HUES6 (cell line): ENCODE data around the gene ADAMTS3.
"Not testable (repeated sequence)": the region's sequence is repeated elsewhere in the genome, so short reads cannot be mapped to it uniquely, and the experiment has no call there.

ENCODE experiments used
- H3K27ac ChIP-seq: 2 replicates; pipeline ENCODE4 v1.7.0; 2013; ENCODE audit warnings: low read depth, mild to moderate bottlenecking, low read length, inconsistent platforms
- H3K27me3 ChIP-seq: 2 replicates; pipeline ENCODE4 v1.6.1; 2013; ENCODE audit warnings: low read length; ENCODE audit not compliant: control insufficient read depth, insufficient read depth
- H3K36me3 ChIP-seq: 2 replicates; pipeline ENCODE4 v1.6.1; 2013; ENCODE audit warnings: low read length; ENCODE audit not compliant: control insufficient read depth, insufficient read depth
- H3K4me1 ChIP-seq: 2 replicates; pipeline ENCODE4 v1.6.1; 2013; ENCODE audit warnings: low read length; ENCODE audit not compliant: control insufficient read depth, insufficient read depth
- H3K4me3 ChIP-seq: 2 replicates; pipeline ENCODE4 v1.5.1; 2013; ENCODE audit warnings: low read depth, low read length
- H3K9ac ChIP-seq: one replicate; pipeline ENCODE4 v1.6.1; 2013; ENCODE audit warnings: mild to moderate bottlenecking, low read length
- H3K9me3 ChIP-seq: 2 replicates; pipeline ENCODE4 v1.6.1; 2013; ENCODE audit warnings: low read depth, low read length; ENCODE audit not compliant: control insufficient read depth, insufficient read depth

The ADAMTS3 gene

GRCh38 chr4:72442147-72442546 is 126.9 kb downstream of the ADAMTS3 start:
- Histone ChIP-seq H3K9ac (no peak overlapping the region), H3K27me3 (no peaks in the 10 kb centered on the region), H3K4me3 (no peak overlapping the region), H3K27ac (no peak overlapping the region), H3K9me3 (no peaks in the 10 kb centered on the region), H3K36me3 (no peaks in the 10 kb centered on the region), H3K4me1 (no peaks in the 10 kb centered on the region)

- Histone ChIP-seq H3K4me3 (no peak overlapping the region), H3K9ac (no peak overlapping the region), H3K4me1 (no peaks in the 10 kb centered on the region), H3K27me3 (no peaks in the 10 kb centered on the region), H3K27ac (no peak overlapping the region), H3K9me3 (no peaks in the 10 kb centered on the region), H3K36me3 (no peaks in the 10 kb centered on the region)
Observed at GRCh38 chr4:72440386-72440785, 128.6 kb downstream of the ADAMTS3 start.

GRCh38 chr4:72432975-72433374 is 136.0 kb downstream of the ADAMTS3 start:
- Histone ChIP-seq H3K27ac (no peak overlapping the region), H3K9me3 (no peaks in the 10 kb centered on the region), H3K27me3 (no peaks in the 10 kb centered on the region), H3K4me1 (no peaks in the 10 kb centered on the region), H3K9ac (no peak overlapping the region), H3K36me3 (no peaks in the 10 kb centered on the region), H3K4me3 (no peak overlapping the region)

- Histone ChIP-seq H3K27ac (no peak overlapping the region), H3K9ac (no peak overlapping the region), H3K27me3 (no peaks in the 10 kb centered on the region), H3K4me1 (no peaks in the 10 kb centered on the region), H3K9me3 (no peaks in the 10 kb centered on the region), H3K36me3 (no peaks in the 10 kb centered on the region), H3K4me3 (no peak overlapping the region)
Observed at GRCh38 chr4:72432282-72432681, 136.7 kb downstream of the ADAMTS3 start.

- H3K9ac ChIP-seq, result no peak overlapping the region
- H3K36me3 ChIP-seq, result no peaks in the 10 kb centered on the region
- no peak overlapping the region for H3K4me3 ChIP-seq
- H3K4me1 ChIP-seq, result no peaks in the 10 kb centered on the region
- no peak overlapping the region for H3K27ac ChIP-seq
- no peaks in the 10 kb centered on the region for H3K27me3 ChIP-seq
- no peaks in the 10 kb centered on the region for H3K9me3 ChIP-seq
Observed at GRCh38 chr4:72430988-72431387, 138.0 kb downstream of the ADAMTS3 start.

GRCh38 chr4:72430050-72430449 is 139.0 kb downstream of the ADAMTS3 start:
- Histone ChIP-seq H3K27me3 (no peaks in the 10 kb centered on the region), H3K9me3 (no peaks in the 10 kb centered on the region), H3K27ac (no peak overlapping the region), H3K36me3 (no peaks in the 10 kb centered on the region), H3K4me3 (no peak overlapping the region), H3K9ac (no peak overlapping the region), H3K4me1 (no peaks in the 10 kb centered on the region)

- H3K9ac ChIP-seq, result no peak overlapping the region
- no peaks in the 10 kb centered on the region for H3K4me1 ChIP-seq
- H3K9me3 ChIP-seq, result no peaks in the 10 kb centered on the region
- H3K27me3 ChIP-seq, result no peaks in the 10 kb centered on the region
- no peak overlapping the region for H3K4me3 ChIP-seq
- H3K36me3 ChIP-seq, result no peaks in the 10 kb centered on the region
- no peak overlapping the region for H3K27ac ChIP-seq
Observed at GRCh38 chr4:72429397-72429889, 139.6 kb downstream of the ADAMTS3 start.

- Histone ChIP-seq H3K9ac (no peak overlapping the region), H3K36me3 (no peaks in the 10 kb centered on the region), H3K4me3 (no peak overlapping the region), H3K27ac (no peak overlapping the region), H3K9me3 (no peaks in the 10 kb centered on the region), H3K4me1 (no peaks in the 10 kb centered on the region), H3K27me3 (no peaks in the 10 kb centered on the region)
Observed at GRCh38 chr4:72427057-72427456, 142.0 kb downstream of the ADAMTS3 start.

GRCh38 chr4:72425908-72426307 is 143.1 kb downstream of the ADAMTS3 start:
- not testable (repeated sequence) for H3K27me3 ChIP-seq, H3K27ac ChIP-seq, H3K4me1 ChIP-seq, H3K9ac ChIP-seq, H3K4me3 ChIP-seq, H3K9me3 ChIP-seq, H3K36me3 ChIP-seq

- H3K9ac ChIP-seq, result no peak overlapping the region
- no peaks in the 10 kb centered on the region for H3K9me3 ChIP-seq
- no peak overlapping the region for H3K4me3 ChIP-seq
- H3K4me1 ChIP-seq, result no peaks in the 10 kb centered on the region
- no peak overlapping the region for H3K27ac ChIP-seq
- no peaks in the 10 kb centered on the region for H3K36me3 ChIP-seq
- H3K27me3 ChIP-seq, result no peaks in the 10 kb centered on the region
Observed at GRCh38 chr4:72424006-72424405, 145.0 kb downstream of the ADAMTS3 start.

GRCh38 chr4:72422416-72422815 is 146.6 kb downstream of the ADAMTS3 start:
- no peaks in the 10 kb centered on the region for H3K4me1 ChIP-seq
- no peaks in the 10 kb centered on the region for H3K9me3 ChIP-seq
- no peaks in the 10 kb centered on the region for H3K27me3 ChIP-seq
- H3K9ac ChIP-seq, result no peak overlapping the region
- no peak overlapping the region for H3K4me3 ChIP-seq
- no peaks in the 10 kb centered on the region for H3K36me3 ChIP-seq
- H3K27ac ChIP-seq, result no peak overlapping the region

GRCh38 chr4:72418458-72418857 is 150.6 kb downstream of the ADAMTS3 start:
- Histone ChIP-seq H3K4me3 (no peak overlapping the region), H3K4me1 (no peaks in the 10 kb centered on the region), H3K36me3 (no peaks in the 10 kb centered on the region), H3K9ac (no peak overlapping the region), H3K9me3 (no peaks in the 10 kb centered on the region), H3K27me3 (no peaks in the 10 kb centered on the region), H3K27ac (no peak overlapping the region)
